ENCODE results near the gene PRR5.

- TF ChIP-seq TAF1 (IDR thresholded peaks at IDR 0.05; ENCODE audit: low read depth, low read length) = no peak
- no peak for TF ChIP-seq POLR2AphosphoS5 (IDR thresholded peaks at IDR 0.05; ENCODE audit: low read depth, low read length)
These were observed 84.1 kb downstream of the PRR5 start for GRCh38 chr22:44786136-44786535.

Measured in GM12891 (cell line).